ENCODE results near the gene C3orf52. TPM values are rescaled to one million over a fixed set of nuclear protein-coding genes. Genes with fewer than 3 reads are reported as not detected.

Gene C3orf52
- total and polyA plus RNA-seq, 10 of the 15 experiments (the other 5 are each of a cell fraction or from before 2014, with no cell fraction given): 0.15 to 1.9 (median 0.73) TPM

DNA sequence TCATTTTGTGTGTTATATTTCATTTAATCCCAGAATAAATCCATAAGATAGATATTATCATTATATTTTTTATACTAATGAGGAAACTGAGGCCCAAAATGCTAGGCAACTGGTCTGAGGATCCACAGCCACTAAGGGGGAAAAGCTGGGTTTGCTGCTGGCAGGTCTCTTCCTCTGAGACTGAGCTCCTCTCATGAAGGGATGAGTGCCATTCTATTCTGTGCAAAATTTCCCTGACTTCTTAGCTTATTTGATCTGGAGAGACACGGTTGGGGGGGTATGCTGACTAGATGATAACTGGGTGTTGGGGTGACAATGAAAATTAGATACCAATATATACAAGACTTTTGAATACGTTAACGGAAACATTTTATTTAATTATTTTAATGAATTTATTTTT lies 44.9 kb downstream of the C3orf52 start:
- H3K4me2 ChIP-seq (ENCODE audit: control insufficient read depth, insufficient read depth): peak overlapping the region; percentile 95
- DNase-seq (ENCODE audit: low read depth, low spot score) (no peak), ATAC-seq (no peak), FAIRE-seq (no peak)
- peak overlapping the region; percentile 78 for H3K4me3 ChIP-seq
- peaks cover 90% of the 10 kb centered on the region for H3K79me2 ChIP-seq (ENCODE audit: control insufficient read depth, insufficient read depth, low read length)
- intact Hi-C loops (cut with micrococcal nuclease; ENCODE audit: unreplicated experiment) (loop anchor here (10.0 kb wide), 1 partner anchor 364 kb away; the partner anchor contains the start of gene BTLA), in situ Hi-C loops (cut with MboI) (no loop called here)
- no peaks in the 10 kb centered on the region for H3K9me3 ChIP-seq (replicated peaks; ENCODE audit: control insufficient read depth, insufficient read depth, low read length)
- ChIA-PET SMC1A (ENCODE audit: uncharacterized antibody, unreplicated experiment) (interaction anchor here (0.8 to 18.5 kb wide), 11 partner anchors 8 to 366 kb away, joined by 3 to 489 read pairs (median 5); partner anchors contain the start of gene SLC9C1), POLR2A (interaction anchor here (0.9 to 12.8 kb wide), 3 partner anchors 14 to 366 kb away, joined by 3 to 345 read pairs (median 33); partner anchors contain the start of gene BTLA), CTCF (interaction anchor here (1.5 to 18.1 kb wide), 5 partner anchors 14 to 329 kb away, joined by 3 to 226 read pairs (median 7); partner anchors contain the start of gene SLC9C1), RAD21 (ENCODE audit: unreplicated experiment) (interaction anchor here (0.7 to 17.9 kb wide), 8 partner anchors 8 to 437 kb away, joined by 3 to 457 read pairs (median 6); no protein-coding TSS in a partner anchor)
- no peaks in the 10 kb centered on the region for H4K20me1 ChIP-seq (ENCODE audit: control insufficient read depth, insufficient read depth)
- 0% methylated on average over 3 of the region's 3 CpGs for WGBS (ENCODE audit: insufficient coverage, insufficient replicate concordance, low lambda C conversion rate, missing lambda C conversion rate)
- peak overlapping the region; percentile 98 for H3K9ac ChIP-seq (ENCODE audit: control insufficient read depth, insufficient read depth, low read length)
- peak overlapping the region; percentile 99 for H3K27ac ChIP-seq (ENCODE audit: control insufficient read depth, insufficient read depth)
- H2AFZ ChIP-seq (ENCODE audit: control insufficient read depth, low read depth, low read length): no peak overlapping the region
- H3K27me3 ChIP-seq (replicated peaks in 1 of 2; ENCODE audit: control insufficient read depth in 2 of 2, insufficient read depth in 2 of 2, low read length in 1 of 2): no peaks in the 10 kb centered on the region
- BruUV-seq (replicated peaks): no TSS peak
- peaks cover 47% of the 10 kb centered on the region for H3K4me1 ChIP-seq (ENCODE audit: control insufficient read depth, insufficient read depth, low read length)
- H3K36me3 ChIP-seq (ENCODE audit: control insufficient read depth in 2 of 2, insufficient read depth in 2 of 2, low read length in 1 of 2): peaks cover 0 to 2% of the 10 kb centered on the region in 2 experiments; a peak in 1 of 4 replicates
- TF ChIP-seq, protein P1, sequence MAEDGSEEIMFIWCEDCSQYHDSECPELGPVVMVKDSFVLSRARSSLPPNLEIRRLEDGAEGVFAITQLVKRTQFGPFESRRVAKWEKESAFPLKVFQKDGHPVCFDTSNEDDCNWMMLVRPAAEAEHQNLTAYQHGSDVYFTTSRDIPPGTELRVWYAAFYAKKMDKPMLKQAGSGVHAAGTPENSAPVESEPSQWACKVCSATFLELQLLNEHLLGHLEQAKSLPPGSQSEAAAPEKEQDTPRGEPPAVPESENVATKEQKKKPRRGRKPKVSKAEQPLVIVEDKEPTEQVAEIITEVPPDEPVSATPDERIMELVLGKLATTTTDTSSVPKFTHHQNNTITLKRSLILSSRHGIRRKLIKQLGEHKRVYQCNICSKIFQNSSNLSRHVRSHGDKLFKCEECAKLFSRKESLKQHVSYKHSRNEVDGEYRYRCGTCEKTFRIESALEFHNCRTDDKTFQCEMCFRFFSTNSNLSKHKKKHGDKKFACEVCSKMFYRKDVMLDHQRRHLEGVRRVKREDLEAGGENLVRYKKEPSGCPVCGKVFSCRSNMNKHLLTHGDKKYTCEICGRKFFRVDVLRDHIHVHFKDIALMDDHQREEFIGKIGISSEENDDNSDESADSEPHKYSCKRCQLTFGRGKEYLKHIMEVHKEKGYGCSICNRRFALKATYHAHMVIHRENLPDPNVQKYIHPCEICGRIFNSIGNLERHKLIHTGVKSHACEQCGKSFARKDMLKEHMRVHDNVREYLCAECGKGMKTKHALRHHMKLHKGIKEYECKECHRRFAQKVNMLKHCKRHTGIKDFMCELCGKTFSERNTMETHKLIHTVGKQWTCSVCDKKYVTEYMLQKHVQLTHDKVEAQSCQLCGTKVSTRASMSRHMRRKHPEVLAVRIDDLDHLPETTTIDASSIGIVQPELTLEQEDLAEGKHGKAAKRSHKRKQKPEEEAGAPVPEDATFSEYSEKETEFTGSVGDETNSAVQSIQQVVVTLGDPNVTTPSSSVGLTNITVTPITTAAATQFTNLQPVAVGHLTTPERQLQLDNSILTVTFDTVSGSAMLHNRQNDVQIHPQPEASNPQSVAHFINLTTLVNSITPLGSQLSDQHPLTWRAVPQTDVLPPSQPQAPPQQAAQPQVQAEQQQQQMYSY (CRISPR knock-in tag; IDR thresholded peaks at IDR 0.05): 0 out of 2 replicates have a peak, but pooled peaks have one; percentile 28
- no peak for TF ChIP-seq MTA3 (IDR thresholded peaks at IDR 0.05; ENCODE audit: borderline replicate concordance, low read length)
- no peak for TF ChIP-seq GATAD2B (conservative IDR thresholded peaks at IDR 0.05; ENCODE audit: low read depth)
- TF ChIP-seq ZZZ3 (IDR thresholded peaks at IDR 0.05; ENCODE audit: control insufficient read depth, insufficient read length, low read depth): no peak
- TF ChIP-seq MLLT1 (IDR thresholded peaks at IDR 0.05): peak; percentile 78; the same call in 1 of the 2 replicates
- no peak for TF ChIP-seq SIN3A (IDR thresholded peaks at IDR 0.05; ENCODE audit: low read depth, low read length)
- TF ChIP-seq, protein P2, sequence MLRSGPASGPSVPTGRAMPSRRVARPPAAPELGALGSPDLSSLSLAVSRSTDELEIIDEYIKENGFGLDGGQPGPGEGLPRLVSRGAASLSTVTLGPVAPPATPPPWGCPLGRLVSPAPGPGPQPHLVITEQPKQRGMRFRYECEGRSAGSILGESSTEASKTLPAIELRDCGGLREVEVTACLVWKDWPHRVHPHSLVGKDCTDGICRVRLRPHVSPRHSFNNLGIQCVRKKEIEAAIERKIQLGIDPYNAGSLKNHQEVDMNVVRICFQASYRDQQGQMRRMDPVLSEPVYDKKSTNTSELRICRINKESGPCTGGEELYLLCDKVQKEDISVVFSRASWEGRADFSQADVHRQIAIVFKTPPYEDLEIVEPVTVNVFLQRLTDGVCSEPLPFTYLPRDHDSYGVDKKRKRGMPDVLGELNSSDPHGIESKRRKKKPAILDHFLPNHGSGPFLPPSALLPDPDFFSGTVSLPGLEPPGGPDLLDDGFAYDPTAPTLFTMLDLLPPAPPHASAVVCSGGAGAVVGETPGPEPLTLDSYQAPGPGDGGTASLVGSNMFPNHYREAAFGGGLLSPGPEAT (IDR thresholded peaks at IDR 0.05; ENCODE audit: low read depth): no peak
- TF ChIP-seq STAT3 (IDR thresholded peaks at IDR 0.05; ENCODE audit: low read depth, low read length): no peak
- no peak for TF ChIP-seq RUNX3 (IDR thresholded peaks at IDR 0.05; ENCODE audit: low read length)
- TF ChIP-seq ZNF24 (IDR thresholded peaks at IDR 0.05): no peak
- TF ChIP-seq CHD1 (IDR thresholded peaks at IDR 0.05; ENCODE audit: low read depth, low read length): peak; percentile 22; the same call in 1 of the 2 replicates
- TF ChIP-seq POLR2A (IDR thresholded peaks at IDR 0.05; ENCODE audit: low read depth, low read length): peak; percentile 61
- TF ChIP-seq YBX1 (IDR thresholded peaks at IDR 0.05): no peak
- TF ChIP-seq ZNF384 (IDR thresholded peaks at IDR 0.05; ENCODE audit: borderline replicate concordance, low read depth, low read length): no peak
- no peak for TF ChIP-seq CBX5 (IDR thresholded peaks at IDR 0.05; ENCODE audit: low read depth)
- no peak for TF ChIP-seq NR2C1 (IDR thresholded peaks at IDR 0.05)
- no peak for TF ChIP-seq SIX5 (IDR thresholded peaks at IDR 0.05; ENCODE audit: low read depth, low read length, severe bottlenecking)
